HG03565 (cell line): Measurements from ENCODE around the gene ARHGAP29.

Experiments used
- ATAC-seq: cut with Tn5 transposase; IDR thresholded peaks from one replicate; pipeline ENCODE4 v1.9.1; 2021; ENCODE audit warnings: mild to moderate bottlenecking, moderate library complexity; ENCODE audit not compliant: unreplicated experiment

Gene ARHGAP29

DNA sequence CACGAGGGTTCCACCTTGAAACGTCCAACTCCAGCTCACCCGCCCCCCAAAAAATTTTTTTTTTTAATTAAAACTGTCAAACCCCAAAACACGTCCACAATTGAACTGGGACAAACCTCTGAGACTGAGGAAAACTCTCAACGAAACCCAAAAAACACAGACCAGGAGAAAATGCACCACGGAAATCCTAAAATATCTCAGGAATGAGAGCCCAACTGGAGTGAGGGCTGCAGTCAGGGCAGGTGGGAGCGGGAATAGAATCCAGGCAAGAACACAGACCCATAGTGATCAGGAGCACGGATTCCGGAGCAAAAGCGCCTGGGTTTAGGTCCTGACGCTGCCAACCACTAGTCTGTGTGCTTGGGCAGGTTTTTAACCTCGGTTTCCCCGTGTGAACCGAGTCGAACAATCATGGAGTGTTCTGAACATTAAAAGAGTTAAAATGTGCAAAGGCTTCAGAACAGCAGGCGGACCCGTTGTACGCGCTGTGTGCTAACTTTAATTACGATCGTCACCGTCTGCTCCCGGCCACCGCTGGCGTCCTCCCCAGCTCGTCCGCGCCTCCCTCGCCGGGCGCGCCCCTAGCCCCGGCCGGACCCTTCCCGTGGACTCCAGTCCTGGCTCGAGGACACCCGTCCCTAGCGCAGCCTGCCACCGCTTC, 624 bp downstream of the ARHGAP29 start:
- peak; percentile 7 for ATAC-seq

DNA sequence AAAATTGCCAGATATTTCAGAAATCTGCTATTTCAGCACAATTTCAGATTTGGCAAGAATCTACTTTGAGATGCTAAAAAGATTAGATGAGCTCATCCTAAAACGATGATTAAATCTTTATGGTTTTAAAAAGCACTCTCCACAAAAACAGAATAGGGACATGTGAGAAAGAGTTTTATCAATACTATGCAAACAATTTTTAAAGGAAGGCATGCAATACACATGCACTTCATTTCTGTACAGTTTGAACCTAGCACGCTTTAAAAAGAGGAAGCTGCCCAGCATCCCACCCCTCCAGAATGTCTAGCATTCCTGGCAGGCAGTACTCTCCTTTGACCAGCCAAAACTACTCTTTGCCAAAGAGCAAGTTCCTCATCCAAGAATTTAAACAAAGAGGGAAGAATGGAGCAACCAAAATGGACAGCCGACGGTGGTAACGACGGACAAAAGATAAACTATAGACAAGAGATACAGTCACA, 1.3 kb downstream of the ARHGAP29 start:
- ATAC-seq = no peak

DNA sequence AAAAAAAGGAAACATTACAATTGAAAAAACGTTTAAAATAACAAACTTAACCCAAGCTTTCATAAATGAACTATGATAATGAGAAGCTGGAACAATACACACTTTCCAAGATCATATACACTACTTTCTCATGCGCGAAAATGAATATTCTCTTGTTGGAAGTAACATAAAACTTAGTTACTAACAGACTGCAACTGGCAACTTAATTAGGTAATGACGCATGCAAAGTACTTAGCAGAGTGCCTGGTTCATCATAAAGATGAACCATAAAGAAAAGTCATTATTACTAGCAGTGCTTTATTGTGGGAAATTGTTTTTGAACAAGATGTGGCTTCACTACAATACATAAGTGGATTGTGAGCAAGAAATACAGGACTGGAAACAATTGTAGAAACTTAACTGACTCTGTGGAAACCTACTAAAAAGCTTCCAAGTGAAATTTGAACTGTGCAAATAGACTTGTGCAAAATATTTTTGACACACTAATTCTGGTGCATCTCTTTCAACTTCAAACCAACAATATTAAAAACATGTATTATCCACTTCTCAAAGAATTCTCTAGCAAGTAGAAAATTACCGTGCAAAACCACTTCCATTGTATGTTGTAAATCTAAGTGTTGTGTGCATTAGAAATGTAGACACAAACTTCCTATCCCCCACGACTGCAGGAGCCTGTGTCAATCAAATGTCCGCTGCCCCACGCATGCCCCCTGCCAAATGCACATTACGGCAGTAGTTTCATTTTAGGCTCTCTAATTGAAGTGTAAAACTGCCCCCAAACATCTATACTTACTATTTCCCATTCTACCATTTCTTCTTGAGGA, 2.0 kb downstream of the ARHGAP29 start:
- ATAC-seq = no peak

DNA sequence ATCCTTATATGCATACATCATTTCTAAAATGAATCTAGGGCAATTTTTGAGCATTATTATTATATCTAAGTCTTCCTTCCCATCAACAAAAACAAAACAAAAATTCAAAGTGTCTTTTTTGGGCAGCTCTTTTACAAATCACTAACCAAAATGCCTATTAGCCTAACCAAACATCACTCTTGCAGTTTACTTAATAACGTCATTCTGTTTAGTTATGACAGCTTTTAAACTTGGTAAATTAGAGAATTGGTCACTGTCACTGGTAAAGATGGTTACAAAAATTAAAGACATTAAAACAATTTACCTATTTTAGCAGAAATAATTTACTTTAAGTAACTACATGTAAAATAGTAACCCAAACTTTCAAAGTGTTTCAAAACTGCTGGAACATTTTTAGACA, 2.8 kb downstream of the ARHGAP29 start:
- ATAC-seq = no peak

DNA sequence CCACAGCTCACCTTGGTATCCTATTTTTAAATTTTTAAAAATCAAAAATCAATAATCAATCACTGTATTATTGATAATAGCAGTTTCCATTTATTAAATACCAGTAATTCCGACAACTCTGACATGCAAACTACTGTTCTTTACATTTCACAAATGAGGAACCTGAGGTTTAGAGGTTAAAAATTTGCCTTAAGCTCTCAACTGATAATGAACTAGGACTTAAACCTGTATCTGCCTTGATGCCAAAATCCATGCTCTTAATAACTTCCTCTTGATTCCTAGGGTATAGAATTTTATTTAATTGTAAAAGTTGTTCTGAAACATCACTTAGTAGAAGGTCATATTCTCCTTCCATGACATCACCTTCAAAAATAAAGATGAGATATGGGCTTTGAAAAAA, 5.6 kb downstream of the ARHGAP29 start:
- no peak for ATAC-seq

DNA sequence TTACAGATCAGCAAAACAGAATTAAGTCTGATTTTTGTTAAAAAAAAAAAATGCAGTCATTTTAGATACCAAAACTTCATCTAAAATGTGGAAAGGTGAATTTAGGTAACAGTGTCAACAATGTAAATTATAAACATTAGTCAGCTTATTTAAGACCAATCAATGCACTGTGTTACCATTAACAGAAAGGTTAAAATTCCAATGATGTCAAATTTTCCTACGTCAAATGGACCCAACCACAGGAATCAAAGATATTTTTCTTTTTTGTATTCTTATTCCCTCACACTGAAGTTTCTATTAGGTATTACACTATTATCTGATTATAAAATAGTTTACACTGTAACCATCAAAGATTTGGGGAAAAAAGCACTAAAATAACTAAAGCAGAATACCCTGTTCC, 6.5 kb downstream of the ARHGAP29 start:
- ATAC-seq = no peak

DNA sequence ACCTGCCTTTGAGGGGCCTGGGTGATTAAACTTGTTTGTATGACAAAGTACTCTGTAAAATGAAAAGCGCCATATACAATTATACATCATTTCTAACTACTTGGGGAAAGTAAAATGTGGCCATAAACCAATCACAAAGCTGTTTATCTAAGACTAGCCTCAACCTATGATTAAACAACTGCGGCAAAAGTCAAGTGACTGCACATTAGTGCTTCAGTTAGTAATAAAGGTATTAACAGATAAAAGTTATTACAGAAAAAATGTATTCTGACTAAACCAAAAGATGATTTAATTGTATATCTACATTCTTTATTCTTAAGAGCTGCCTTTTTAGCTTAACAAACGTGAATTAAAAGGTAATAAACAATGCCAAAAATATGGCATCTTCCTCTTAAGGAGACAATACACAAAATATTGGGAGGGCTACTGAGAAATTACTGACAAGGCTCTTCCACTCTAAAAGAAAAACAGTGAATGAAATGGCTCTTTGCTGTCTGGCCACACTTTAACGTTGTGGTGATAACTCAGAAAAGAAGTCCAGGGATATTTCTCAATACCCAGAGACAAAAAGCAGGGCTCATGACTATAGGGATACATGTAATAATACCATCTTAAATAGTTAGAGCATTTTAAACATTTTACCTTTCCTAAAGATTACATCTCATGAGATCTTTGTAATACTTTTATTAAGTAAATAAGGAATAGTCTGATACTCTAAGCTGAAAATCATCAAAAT, 8.6 kb downstream of the ARHGAP29 start:
- ATAC-seq = no peak

DNA sequence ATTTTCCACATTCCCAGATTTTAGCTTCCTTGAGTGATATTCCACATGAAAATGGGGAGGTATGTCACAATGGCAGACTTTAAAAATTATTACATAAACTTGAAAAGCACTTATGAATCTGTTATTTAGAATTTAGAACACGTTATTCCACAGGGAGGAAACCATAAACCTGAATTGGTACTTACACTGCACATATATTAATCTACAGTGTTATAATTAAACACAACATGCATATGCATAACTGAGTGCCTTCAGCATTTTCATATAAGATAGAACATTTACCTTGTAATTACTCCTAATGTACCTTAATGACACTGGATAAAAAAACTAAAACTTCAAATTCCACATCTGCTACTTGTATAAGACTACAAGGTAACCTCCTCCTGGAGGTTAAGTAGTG, 9.8 kb downstream of the ARHGAP29 start:
- ATAC-seq = no peak

DNA sequence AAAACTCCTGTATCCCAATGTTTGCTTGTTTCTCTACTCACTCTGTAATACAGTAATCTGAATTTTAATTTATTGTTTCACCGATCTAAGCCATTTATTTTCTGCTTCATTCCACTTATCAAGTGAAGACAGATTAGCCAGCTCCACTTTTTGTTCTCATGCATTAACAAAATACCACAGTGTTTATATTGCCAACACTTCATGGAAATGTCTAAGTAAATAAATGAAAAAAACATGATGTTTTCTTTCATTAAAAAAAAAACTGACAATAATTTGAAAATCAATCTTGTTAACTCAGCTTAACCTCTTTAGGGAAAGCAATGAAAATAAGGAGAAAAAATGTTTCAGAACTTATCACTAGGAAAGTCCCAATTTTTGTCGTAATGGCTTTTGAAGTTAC, 11.5 kb downstream of the ARHGAP29 start:
- ATAC-seq = no peak

DNA sequence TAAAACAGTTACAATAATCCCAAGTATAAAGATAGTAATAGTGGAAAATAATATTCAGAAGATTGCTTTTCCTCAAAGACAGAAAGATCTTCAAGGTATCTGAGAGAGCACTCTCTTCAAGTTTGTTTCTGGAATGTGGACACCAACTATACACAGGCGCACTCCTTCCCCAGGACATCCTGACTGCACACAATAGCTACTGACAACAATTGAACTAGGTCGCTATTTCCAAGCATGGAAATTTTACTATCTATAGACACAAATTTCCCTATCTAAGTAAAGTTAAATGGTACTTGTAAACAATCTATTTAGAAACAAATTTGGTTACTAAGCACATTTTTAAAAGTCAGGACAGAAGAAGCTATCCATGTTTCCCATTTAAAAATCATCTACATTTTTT, 19.1 kb downstream of the ARHGAP29 start:
- ATAC-seq = no peak

DNA sequence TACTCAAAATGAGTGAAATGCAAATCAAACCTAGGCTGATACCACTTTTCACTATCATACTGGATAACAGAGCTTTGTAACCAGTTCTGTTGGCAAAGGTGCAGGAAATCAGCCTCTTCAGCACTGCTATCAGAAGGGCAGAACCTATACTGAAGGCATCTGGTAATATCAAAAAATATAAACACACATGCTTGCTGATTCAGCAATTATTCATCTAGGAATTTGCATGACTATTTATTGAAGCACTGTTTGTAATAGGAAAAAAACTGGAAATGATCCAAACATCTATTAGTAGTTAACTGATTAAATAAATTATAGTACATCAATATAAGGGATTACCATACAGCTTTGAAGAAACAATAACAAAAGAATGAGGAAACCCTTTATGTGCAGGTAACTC, 21.4 kb downstream of the ARHGAP29 start:
- no peak for ATAC-seq

DNA sequence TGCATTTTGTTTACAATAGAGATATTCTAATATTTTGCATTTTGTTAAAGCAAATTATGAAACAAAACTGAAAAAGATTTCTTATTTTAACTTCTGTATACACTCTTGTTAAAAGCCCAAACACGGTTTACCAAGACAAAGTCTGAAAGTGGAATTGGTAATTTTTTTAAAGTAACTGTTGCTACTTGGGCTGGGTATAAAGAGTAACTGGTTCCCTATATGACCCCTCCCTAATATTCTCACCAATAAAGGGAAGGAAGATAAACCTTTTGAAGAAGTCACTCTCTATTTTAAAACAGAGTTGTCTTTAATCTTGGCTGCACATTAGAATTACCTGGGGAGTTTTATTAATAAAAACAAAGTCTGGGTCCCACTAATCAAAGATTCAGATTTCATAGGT, 27.4 kb downstream of the ARHGAP29 start:
- ATAC-seq = no peak

DNA sequence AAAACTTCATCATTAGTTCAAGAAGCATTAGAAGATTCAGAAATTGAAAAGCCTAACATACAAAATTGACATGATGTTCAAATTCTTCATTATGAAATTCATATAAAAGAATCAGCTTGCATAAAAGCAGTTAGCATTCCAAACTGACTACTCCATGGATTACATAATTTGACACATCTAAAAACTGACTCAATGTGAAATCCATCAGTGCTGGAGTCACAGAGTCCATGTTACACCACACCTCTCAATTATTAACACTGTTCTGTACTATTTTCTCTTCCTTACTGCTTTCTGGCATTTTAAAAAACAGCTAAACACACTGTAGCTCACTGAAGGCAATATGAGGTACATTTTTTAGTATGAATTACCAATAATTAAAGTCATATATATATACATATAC, 28.0 kb downstream of the ARHGAP29 start:
- ATAC-seq = no peak

DNA sequence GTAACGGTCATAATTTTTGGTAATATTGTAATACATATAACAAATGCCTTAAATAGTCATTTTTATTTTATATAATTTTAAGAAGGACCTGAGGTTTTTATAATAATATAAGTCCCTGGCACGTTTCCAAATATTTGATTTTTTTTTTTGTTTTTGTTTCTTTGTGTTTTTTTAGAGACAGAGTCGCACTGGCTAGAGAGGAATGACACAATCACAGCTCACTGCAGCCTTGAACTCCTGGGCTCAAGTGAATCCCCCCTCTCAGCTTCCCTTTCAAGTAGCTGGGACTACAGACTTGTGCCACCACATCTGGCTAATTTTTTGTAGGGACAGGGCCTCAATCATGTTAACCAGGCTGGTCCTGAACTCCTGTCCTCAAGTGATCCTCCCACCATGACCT, 29.7 kb downstream of the ARHGAP29 start:
- no peak for ATAC-seq

DNA sequence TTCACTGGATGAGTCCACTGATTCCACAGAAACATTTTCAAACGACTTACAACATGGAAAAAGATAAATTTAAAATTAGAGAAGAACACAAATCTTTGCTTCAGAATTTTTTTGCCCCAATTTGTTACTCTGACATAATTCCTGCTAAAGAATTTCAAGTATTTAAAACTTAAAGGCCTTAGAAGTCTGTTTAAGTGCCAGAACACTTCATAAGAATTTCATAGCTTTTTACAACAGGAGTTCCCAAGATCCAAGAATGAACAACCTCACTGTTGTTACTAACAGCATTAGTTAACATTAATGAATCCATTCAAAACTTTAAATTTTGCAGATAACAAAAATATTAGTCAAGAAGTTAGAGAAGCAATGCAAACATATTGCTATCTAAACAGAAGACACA, 31.7 kb downstream of the ARHGAP29 start:
- no peak for ATAC-seq

DNA sequence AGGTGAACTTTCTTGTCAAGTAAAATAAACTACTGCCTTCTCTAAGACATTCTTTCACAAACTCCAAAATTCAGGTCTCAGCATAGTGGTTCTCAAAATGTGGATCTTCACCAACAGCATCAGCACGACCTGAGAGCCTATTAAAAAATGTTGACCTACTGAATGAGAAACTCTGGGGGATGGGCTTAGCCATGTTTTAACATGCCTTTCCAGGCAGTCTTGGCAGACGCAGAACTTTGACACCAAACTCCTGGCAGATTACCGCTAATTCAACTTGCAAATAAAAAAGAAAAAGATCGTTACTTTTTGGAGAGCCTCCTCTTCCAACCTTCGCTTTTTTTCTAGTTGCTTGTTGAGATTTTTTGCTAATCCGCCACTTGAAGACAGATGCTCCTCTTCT, 35.1 kb downstream of the ARHGAP29 start:
- ATAC-seq = no peak

DNA sequence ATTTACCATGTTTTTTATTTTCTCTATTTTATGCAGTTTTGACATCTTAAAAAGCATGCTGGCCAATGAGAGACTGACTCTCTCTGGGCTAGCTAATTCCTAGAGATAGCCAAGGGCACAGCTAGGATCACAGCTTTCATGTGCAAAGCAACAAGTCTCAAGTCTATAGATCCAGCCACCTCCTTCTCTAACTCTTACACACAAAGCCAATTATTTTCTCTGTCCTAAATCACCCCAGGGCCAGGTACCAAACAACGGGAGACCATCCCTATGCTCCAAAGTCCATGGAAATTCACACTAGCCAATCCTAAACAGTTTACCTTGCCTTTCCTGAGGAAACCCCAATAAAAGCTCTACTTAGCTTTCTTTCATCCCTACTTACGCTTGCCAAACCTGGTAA, 38.0 kb downstream of the ARHGAP29 start:
- ATAC-seq = no peak

DNA sequence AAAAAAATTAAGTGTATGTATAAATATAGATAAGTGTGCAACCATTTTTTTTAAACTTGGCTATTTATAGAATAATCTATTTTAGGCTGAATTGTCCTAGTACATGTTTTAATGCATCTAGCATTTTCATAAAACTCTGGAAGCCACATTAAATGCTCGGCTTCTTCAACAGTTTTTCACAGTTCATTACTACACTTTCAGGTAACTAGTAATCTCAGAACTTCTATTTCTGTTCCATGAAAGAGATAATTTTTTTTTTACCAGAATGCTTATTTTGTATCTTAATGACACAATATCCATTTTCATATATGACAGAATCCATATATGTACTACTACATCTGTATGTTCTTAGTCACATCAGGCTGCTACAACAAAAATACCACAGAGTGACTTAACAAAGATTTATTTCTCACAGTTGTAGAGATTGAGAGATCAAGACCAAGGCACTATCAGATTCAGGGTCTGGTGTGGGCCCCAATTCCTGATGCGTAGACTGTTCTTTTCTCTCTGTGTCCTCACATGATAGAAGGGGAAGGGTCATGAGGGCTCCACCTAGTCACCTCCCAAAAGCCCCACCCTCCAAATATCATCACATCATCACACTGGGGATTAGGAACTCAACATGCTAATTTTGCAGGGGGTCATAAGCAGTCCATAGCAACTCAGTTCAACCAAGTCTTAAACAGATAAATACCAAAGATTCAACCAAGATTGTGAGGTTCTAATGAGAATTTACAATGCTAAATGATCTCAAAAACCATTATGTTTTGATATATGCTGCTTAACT, 43.1 kb downstream of the ARHGAP29 start:
- no peak for ATAC-seq

DNA sequence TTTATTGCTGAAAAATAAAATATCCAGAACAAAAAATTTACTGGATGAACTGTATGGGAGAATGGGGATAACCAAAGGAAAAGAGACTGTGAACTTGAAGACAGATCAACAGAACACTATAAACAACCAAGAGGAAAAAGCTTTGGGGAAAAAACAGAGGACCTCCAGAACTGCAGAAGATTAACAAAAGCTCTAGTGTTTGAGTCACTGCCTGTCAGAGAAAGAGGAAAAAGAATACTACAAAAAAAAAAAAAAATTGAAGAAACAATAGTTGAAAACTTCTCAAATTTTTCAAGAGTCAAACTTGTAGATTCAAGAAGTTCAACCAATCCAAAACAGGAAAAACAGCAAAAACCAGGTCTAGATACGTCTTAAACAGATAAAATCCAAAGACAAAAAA, 44.3 kb downstream of the ARHGAP29 start:
- ATAC-seq = no peak

DNA sequence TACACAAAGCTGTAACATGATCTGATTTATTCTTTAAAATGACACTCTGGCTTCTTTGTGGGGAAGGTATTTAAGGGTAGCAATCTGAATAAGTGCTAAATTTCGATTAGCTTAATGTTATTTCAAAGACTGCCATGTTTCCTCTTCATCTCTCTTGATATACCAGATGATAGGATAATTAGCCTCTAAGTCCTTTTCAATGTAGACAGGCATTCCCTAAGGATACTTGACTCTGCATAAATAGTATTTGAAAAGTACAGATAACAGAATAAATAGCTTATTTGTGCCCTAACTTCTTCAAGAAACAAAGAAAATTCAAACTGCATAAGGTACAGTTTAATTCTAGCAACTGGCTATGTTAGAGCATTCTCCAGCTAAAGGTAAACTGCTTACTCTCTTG, 46.2 kb downstream of the ARHGAP29 start:
- no peak for ATAC-seq

DNA sequence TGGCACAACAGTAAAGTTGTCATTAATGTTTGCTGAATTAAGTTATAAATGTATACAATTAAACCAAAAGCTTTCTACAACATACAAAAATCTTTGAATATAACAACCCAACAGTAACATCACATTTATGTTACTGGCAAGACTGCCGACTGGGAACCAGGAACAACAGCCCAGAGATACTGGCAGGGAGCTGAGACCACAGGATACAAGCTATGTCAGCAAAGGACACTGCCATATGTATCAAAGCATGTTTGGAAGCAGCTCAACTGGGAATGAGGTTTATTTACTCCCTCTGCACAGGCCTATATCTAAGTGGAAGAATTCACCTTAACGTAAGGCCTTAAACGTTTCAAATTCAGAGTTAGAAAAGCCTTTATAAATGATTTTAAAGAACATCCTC, 50.4 kb downstream of the ARHGAP29 start:
- ATAC-seq = no peak
